CD4-positive, alpha-beta T cell treated with Interleukin-1 beta for 1 hour (primary cell): ENCODE data around the gene RRM2.

ENCODE experiments used
- DNase-seq, 2 donors: peaks; one replicate each; pipeline ENCODE4 v3.0.0-alpha.2; 2020 to 2022

The RRM2 gene

GRCh38 chr2:10122500-10123280 lies at the start of gene RRM2:
Gene RRM2 (plus strand): TSS chr2:10122739. CDS start chr2:10122799, 60 bp downstream.
- peak; percentile 91 to 92 for DNase-seq

GRCh38 chr2:10073706-10074105 lies 48.8 kb upstream of the RRM2 start:
- DNase-seq: no peak

DNA sequence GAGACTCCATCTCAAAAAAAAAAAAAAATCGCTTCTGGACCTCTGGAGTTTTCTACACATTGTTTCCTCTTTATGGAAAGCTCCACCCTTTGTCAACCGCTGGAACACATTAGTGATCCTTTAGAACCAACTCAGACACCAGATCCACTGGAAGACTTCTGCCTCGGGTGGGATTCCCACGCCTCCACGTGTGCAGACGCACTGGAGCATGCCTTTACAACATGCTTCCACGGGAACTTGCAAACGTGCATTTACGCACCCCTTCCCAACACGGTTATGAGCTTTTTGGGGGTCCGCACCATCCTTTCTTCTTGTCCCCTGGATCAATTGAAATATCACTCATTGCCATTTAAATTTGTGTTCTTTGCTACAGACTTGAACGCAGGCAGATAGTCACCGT lies 47.4 kb upstream of the RRM2 start:
- DNase-seq: no peak

DNA sequence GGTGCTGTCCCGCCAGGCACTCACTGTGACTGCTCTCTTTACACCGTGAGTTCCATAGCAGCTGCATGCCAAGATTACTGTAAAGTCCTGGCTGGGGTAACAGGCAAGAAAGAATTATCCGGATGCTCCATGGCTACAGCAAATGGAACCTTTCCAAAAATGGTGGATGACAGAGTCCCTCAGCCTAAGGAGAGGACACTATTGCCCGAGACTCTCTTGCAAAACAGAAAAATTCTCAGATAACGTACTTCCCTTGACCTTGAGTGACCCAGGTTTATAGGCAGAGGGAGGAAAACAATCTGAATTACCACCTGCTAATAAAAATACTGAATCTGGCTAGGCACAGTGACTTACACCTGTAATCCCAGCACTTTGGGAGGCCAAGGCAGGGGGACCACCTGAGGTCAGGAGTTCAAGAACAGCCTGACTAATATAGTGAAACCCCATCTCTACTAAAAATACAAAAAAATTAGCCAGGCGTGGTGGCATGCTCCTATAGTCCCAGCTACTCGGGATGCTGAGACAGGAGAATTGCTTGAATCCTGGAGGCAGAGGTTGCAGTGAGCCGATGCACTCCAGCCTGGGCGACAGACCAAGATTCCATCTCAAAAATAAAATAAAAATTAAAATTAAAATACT lies 46.8 kb upstream of the RRM2 start:
- DNase-seq: no peak

- DNase-seq: no peak
These were observed 46.0 kb upstream of the RRM2 start for GRCh38 chr2:10076511-10076910.

DNA sequence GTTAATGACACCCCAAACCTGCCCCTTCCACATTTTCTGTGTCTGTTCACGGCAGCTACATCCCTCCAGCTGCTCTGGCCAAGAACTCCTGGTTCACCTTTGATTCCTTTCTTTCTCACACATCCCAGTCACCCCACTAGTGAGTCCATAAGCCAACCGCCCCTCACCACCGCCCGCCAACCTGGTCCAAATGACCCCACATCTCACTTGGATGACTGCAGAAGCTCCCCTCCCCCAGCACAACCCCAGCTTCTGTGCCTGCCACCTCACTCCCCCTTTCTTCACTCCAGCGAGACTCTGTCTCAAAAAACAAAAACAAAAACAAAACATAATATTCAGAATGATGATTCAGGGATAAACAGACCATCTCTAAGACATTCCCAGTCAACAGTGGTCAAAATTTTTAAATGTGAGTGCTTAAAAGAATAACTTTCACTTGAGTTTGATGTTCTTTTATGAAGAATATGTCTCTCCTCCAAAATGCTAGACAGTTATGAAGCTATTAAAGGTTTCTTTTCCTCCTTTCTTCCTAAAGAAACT lies 45.5 kb upstream of the RRM2 start:
- DNase-seq: no peak

- DNase-seq: no peak
These were observed 44.5 kb upstream of the RRM2 start for GRCh38 chr2:10078001-10078400.

DNA sequence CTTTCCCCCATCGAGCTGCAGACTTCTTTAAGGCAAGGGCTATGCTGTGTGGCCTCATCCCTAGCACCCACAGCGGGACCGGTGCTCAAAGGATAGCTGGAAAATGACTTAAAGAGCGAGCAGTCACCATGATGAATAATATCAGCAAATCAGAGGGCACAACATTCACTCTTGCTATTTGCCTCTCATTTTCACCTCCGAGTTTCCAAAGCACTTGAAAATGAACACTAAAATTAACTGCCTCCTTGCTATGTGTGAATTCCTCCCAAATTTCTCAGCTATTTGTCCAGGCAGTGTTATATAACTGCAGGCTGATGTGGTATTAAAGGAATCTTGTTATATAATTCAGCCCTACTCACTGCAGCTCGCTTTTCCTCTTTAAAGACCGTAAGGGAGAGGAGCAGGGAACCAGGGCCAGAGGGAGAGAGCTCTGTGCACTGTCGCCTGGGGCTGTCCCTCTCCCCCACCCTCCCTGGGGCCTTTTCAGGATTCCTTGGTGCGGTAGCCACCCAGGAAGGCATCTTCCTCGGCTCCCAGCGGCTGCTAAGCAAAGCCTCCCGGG lies 43.8 kb upstream of the RRM2 start:
- DNase-seq: no peak

- DNase-seq: no peak
These were observed 43.2 kb upstream of the RRM2 start for GRCh38 chr2:10079266-10079869.

- no peak for DNase-seq
These were observed 42.5 kb upstream of the RRM2 start, which contains the start of gene CYS1 for GRCh38 chr2:10079870-10080535. Gene CYS1 (minus strand): TSS chr2:10080411. CDS start chr2:10080223, 188 bp downstream.

GRCh38 chr2:10080536-10081304 lies 41.8 kb upstream of the RRM2 start:
- peak; percentile 21 to 39 for DNase-seq

DNA sequence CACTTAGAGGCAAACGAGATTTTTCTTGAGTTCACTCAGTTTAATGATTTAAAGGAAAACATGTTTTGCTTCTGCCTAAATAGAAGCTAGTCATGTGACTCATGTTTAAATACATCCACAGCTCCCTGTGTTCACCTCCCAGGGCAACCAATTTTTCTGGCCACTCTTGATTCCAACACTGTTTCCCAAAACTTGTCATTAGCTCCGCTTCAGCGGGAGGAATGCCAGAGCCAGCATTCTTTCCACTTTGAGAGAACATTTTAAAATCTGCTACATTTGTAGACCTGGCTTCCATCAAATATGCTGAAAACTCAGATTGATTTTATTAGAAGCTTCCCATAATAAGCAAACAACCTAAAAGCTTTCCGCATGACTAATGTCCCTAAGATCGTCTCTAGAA lies 39.5 kb upstream of the RRM2 start:
- no peak for DNase-seq

DNA sequence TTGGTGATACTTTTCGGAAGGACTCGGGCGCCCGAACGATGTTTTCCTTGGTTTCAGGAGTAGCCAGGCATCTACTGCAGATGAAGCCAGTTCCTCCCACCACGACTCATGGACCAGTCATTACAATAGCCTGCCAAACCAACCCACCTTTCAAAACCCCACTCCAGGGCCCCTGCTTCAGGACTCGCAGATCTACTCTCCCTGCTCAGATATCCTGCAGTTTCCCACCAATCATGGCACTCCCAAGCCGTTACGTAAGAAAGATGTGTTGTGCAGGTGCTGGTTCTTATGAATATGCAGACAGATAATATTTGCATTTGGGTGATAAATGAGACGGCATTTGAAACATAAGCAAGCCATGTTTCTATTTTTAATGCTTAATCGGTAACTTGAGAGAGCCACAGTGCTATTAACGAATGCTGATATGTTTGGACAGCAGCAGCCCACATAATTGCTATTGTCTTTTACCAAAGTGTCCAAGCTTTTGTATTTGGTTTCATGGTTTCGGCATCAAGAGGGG lies 38.8 kb upstream of the RRM2 start:
- DNase-seq: no peak

GRCh38 chr2:10084223-10084865 lies 38.2 kb upstream of the RRM2 start:
- no peak for DNase-seq

DNA sequence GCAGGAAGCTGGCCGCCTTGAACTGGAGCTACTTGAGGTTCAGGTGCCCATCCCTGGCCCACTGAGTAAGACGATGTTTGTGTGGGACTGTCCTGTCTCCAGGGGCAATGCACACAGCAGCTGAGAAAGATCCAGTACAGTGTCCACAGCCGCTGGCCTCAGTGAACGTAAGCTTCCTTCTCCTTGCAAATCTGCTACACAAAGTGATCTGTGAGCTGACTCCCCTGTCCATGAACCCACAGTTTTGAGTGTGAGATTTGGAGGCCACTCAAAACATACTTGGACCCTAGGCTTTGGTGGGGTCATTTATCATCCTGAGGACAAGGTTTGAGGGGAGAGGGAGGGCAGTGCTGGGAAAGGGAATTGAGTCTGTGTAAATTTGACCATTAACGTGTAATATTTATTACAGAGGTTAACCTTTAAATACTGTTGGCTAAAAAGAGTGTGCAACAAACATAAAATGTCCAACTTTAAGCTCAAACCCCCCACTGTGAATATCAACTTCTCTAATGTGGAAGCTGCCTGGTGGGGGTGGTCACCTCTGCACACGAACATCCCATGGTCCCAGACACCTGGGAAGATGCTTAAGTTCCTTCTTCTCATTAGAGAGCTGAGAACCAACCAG lies 37.4 kb upstream of the RRM2 start:
- DNase-seq: no peak

DNA sequence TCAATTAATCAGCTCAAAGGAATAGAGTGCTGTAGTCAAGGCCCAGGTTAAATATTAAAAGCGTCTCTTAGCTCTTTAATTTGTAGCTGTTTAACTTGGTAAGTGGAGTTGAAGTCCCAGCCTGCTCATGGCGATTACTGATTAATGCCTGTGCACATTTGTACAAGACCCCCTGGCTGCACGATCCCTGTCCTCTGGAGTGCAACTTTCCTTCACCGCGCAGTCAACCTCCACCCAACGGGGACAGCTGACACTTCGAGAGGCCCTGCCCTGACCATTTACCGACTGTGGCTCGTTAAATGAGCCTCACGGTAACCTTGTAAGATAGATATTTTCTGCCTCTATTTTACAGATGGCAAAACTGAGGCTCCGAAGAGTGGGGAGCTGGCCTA lies 36.9 kb upstream of the RRM2 start:
- DNase-seq: no peak

DNA sequence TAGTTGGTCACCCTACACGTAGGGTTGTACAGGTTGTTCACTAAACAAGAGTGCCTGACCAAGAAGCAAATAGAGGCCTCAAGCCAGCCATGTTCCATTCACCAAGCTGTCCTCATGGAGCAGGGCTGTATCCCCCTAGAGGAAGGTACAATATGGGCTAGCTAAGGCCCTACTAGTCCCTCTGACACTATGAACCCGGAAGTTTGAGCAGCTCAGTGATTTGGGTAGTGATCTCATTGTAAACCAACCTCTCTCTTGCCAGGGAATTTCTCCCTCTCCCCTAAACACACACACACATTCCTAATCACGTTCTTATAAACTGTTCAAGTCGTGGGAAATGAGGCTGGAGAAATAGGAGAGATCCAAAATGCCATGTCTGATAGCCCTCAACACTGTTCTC lies 35.6 kb upstream of the RRM2 start:
- DNase-seq: no peak

GRCh38 chr2:10087360-10087759 lies 35.2 kb upstream of the RRM2 start:
- DNase-seq: no peak

DNA sequence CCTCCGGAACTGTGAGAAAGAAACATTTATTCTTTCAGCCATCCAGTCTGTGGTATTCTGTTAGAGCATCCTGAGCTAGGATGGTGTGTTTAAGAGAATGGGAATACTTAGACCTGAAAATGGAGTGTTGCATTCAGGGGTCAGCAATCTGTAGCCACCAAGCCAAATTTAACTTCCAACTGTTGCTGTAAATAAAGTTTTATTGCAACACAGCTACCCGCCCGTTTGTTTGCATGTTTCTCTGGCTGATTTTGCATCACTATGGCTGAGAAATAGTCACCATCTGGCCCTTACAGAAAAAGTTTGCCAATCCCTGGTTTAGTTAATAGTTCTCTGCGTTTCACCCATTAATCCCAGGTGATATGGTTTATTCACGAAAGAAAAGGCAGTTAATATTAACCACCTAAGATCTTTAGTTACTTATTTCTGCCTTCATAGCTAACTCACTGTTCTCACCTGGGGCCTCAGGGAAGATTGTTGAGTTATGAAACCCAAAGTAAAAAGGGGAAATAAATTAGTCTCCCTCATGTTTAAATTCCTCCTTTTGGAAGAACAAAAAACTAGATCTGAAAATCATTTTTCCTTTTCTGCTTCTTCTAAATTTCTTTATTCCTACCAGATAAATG lies 32.9 kb upstream of the RRM2 start:
- DNase-seq: no peak

DNA sequence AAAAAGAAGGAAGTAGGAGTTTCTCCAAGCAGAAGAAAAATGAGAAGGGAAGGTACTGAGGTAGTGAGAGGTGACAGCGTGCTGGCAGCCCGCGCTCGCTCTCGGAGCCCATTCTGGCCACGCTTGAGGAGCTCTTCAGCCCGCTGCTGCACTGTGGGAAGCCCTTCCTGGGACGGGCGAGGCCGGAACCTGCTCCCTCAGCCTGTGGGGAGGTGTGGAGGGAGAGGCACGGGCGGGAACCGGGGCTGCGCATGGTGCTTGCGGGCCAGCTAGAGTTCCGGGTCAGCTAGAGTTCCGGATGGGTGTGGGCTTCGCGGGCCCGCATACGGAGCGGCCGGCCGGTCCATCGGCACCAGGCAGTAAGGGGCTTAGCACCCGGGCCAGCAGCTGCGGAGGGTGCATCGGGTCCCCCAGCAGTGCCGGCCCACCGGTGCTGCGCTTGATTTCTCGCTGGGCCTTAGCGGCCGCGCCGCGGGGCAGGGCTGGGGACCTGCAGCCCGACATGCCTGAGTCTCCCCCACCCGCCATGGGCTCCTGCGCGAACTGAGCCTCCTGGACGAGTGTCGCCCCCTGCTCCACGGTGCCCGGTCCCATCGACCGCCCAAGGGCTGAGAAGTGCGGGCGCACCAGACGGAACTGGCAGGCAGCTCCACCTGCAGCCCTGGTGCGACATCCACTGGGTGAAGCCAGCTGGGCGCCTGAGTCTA lies 31.2 kb upstream of the RRM2 start:
- peak; percentile 18 to 23 for DNase-seq
